HuH-7 (cell line): ENCODE data around the gene SORCS2.

ENCODE experiments used
- DNase-seq: peaks from one replicate; pipeline ENCODE4 v3.0.0; 2011; ENCODE audit warnings: low spot score

SORCS2 gene

DNA sequence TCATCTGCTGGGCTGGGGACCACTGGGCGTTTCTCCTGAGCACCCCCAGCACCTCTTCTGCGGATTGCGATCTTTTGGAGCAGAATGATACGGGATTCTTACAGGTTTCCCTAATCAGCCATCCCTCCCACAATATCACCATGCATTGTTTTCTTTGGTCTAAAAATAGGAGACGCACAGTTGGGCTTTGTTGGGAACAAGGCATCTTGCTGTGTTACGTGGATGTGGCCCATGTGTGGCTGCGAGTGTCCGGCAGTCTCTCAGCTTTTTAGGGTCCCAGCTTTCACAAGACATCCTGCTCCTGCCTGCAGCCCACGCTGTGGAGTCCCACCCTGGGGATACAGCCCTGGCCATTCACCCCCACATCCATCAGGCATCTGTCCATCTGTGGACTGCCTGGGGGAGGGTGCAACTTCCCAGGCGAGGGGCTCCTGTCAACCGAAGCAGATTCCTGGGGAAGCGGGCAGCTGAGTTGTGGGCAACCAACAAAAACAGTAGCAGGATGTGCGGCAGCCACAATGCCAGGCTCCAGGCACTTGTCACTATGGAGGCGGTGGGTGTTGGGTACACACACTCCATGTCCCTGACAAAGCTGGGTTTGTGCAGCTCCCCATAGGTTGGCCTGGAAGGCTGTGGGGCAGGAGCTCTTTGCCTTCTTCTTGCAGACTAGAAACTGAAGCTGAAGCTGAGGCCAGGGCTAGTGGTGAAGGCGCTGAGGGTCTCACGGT is 427.9 kb downstream of the SORCS2 start:
- DNase-seq = no peak

DNA sequence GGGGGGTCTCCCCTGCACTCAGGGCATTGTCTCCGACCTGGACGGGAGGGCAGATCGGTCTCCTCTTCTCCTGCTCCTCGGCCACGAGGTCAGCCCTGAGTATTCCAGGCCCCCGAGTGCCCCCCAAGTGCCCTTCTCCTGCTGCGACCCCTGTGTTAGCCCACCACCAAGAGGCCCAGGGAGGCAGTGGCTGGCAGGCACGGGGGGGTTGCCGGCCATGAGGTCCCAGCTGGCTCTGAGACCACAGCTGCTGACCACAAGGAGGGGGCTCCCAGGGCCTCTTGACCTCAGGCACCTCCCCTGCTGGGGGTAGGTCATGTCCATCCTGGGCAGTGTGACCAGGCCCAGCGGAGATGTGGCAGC is 428.5 kb downstream of the SORCS2 start:
- no peak for DNase-seq

DNA sequence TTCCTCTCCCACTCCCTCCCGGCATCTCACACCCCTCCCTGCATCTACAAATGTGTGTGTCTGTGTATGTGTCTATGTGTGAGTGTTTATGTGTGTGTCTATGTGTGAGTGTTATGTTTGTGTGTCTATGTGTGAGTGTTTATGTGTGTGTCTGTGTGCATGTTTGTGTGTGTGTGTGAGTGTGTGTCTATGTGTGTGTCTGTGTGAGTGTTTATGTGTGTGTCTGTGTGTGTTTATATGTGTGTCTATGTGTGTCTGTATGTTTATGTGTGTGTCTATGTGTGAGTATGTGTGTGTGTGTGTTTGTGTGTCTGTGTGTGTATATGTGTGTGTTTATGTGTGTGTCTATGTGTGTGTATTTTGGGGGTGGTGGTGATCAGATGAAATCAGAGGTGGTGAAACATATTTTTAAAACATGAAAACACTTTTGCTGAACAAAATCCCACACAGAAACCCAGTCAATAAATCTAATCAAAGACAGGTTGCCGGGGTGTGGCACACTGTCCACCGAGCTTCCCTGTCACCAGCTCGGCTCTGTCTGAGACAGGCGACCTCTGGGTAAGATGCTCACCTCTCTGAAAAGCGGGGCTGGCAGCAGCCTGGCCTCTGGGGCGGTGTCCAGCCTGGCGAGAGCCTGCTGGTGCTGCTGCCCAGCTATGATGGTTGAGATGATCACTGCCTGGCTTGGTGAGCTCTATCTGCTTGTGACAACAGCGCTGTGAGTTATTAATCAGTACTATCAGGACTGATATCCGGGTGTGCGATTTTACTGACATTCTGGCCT is 429.1 kb downstream of the SORCS2 start:
- DNase-seq = no peak

DNA sequence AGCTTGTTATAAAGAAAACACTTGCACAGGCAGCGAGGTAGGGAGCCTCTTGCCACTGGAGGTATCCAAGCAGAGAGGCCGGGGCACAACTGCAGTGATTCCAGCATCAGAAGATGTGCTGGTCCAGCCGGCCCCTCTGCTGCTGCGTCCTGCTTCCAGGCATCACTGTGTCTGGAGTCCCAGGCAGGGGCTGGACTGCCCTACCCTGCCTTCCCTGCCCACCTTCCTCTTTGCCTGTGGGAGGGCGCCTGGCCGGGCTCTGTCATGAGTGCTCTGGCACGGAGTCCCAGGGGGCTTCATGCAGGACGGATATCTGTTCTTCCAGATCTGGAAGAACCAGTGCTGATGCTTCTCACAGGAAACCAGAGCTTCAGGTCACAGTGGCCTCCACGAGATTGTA is 430.0 kb downstream of the SORCS2 start:
- DNase-seq = no peak

DNA sequence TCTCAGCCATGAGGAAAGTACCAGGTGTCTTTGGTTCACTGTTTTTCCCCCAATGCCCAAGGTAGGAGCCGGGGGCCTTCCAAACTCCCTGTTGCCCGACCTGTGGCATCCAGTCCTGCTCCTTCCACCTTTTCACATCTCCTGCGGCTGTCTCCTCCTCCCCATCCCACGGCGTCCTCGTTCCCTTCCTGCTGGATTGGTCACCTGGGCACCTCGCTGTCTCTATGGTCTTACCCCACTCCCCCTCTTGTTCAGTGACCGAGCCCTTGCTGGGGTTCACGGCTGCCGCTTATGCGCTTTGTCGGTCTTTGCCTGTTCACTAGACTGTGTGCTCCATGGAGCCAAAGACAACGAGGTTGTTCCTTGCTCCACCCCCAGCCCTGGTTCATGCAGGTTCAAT is 431.1 kb downstream of the SORCS2 start:
- DNase-seq = no peak

DNA sequence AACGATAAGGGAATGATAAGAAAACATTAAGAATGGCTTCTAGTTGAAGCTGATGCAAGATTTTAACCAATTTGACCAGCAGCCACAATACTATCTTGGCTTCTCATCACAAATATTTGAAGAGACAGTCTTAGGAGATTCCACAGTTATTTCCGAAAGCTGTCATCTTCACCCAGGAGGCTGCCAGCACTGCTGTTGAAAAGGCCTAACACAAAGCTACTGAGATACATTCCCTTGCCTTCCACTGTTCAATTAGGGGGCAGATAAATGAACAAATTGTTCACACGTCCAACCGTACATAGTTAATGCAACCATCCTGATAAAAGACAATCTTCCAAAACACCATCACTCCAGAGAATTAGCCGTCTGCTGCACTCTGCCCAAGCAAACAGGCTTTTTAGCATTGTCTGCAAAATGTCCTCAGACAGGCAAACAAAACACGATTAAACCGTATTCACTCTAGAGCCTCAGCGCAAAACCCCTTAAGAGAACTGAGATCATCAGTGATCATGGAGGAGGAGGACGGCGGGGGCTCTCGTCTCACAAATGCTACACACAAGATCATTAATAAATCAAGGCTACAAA is 432.1 kb downstream of the SORCS2 start:
- DNase-seq = no peak

DNA sequence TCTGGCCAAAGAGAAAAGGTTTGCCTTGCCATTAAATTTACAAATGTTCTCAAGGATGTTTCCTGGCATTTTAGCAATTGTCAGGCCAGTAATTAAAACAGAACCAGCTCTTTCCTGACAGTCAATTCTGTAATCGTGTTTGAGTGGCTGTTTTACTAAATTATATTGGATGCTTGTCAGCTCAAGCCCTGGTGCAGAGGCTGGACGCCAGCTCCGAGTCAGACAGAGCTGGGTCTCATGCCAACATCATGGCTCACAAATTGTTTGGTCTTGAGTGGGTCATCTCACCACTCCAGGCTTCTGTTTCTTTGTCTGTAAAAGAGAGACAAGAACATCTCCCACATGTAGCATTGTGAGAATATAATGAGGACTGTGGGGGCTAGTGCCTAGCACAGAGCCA is 432.7 kb downstream of the SORCS2 start:
- no peak for DNase-seq

DNA sequence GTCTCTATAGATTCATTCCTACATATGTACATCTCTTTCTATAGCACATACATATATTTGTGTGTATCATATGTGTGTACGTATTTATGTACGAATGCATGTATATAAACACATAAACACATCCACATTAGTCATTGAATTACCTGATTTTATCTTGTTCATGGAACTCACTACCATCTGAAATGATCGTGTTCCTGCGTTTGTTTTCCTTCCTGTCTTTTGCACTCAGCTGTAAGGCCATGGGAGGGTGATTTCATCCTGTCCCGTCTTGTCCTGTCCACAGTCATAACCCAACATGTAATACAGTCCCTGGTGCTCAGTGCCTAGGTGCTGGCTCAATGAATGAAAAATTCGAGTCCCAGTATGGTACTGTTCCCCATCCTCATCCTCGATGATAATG is 434.2 kb downstream of the SORCS2 start:
- no peak for DNase-seq

DNA sequence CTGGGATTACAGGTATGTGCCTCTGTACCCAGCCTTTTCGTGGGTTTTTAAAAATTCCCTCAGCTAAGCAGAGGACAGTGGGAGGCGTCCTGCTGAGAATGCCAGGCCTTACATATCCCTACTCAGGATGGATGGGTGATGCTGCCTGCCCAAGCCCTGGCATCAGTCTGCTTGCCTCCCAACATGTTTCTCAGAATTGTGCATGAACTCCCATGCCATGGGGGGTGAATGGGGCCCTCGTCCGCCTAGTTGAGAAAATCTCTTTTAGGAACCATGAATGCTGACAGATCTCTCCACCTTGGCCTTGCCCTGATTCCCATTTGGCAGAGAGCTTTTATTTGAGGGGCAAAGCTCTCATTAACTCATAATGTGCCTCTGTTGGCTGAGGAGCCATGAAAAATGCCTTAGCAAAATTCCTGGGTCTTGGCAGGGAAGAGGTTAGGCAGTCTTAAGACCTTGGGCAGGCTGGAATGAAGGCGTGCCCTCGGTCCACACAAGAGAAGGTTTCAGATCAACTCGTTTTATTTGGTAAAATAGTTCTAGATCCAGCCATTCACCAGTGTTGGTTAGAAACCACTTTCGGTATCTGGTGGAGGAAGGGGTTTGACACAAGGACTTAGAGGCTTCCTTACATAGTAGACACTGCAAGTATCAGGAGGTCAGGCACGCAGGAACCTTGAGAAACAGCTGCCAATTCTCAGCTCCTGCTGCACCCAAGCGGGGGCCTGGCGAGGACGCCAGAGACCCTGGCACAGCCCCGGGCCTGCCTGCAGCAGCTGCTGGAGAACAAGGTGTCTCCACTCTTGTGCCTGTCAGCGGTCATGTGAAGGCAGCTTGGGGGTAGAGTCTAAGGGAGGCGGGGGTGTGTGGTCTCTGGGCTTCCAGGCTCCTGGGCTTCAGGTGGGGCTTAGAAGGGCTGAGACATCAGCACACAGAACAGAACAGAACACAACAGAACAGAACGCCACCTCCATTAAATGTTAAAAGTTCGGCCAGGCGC is 435.2 kb downstream of the SORCS2 start:
- DNase-seq = no peak

DNA sequence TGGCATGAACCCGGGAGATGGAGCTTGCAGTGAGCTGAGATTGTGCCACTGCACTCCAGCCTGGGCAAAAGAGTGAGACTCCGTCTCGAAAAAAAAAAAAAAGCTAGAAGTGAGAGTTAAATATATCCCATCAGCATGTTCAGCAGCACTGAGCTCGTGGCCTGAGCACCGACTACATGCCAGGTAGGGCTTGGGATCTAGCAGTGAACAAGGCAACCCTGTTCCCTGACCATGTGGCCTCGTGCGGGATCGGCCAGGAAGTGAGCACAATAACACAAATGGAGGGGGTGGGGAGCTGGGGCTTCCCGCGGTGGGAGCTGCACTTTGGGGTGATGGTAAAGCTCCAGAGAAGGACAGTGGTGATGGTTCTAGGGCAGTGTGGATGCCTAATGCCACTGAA is 436.1 kb downstream of the SORCS2 start:
- DNase-seq = no peak

DNA sequence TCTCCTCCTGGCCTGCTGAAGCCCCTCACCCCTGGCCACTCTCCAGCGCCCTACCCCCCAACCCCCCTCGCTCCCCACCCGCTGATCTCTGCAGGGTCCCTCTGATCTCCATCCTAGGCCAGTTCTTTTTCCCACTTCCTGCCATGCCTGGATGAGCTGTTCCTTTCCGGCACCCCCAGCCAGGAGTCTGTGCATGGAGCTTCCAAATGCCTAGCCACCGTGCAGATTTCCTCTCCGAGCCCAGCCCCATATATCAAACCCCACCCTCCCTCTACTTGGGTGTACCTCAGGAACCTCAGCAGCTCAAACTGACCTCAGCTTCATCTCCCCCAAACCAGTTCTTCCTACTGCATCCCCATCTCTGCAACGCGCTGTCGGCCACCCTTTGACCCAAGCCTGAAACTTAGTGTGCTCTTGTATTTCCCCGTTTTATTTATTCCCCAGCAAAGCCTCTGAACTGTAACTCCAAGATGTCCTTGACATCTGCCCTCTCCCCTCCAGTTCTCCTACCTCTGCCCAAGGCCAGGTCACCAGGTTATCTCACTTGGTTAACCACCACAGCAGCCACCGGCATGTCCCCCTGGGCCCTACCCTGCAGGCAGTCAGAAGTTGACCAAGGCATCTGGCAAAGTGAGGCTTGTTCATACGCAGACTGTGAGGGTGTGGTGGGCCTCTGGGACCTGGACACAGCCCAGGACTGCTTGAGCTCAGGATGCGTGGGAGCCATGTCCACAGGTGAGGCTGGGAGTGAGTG is 437.3 kb downstream of the SORCS2 start:
- DNase-seq = peak; percentile 52

DNA sequence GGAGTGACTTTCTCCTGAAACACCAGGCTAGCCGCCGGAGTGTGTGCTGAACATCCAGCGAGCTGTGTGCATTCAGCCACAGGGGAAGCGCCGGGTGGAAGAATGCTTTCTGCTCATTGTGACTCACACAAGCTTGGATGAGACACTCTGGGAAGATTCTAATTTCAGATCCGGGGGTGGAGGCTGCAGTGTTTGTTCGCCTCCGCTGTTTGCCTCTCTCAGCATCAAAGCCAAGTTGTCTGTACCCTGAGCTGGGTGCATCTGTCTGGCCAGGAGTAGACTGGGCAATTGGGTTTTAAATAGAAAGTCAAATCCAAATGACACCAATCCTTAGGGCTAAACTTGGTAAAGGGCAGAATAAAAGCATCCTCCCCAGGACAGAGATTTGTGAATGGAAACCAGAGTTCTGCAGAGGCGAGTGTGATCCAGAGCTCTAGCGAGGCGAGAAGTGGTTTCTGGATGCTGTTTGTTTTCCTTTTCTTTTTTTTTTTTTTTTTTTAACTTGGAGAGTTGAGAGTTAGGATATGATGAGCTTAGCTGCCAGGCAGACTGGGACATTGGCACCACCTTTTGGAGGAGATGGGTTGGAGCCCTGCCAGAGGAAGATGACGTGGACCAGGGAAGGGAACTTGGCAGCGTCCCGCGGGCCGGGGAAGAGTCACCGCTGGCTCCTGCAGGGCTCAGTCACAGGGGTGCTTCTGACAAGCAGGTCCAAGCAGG is 438.4 kb downstream of the SORCS2 start:
- DNase-seq = no peak

DNA sequence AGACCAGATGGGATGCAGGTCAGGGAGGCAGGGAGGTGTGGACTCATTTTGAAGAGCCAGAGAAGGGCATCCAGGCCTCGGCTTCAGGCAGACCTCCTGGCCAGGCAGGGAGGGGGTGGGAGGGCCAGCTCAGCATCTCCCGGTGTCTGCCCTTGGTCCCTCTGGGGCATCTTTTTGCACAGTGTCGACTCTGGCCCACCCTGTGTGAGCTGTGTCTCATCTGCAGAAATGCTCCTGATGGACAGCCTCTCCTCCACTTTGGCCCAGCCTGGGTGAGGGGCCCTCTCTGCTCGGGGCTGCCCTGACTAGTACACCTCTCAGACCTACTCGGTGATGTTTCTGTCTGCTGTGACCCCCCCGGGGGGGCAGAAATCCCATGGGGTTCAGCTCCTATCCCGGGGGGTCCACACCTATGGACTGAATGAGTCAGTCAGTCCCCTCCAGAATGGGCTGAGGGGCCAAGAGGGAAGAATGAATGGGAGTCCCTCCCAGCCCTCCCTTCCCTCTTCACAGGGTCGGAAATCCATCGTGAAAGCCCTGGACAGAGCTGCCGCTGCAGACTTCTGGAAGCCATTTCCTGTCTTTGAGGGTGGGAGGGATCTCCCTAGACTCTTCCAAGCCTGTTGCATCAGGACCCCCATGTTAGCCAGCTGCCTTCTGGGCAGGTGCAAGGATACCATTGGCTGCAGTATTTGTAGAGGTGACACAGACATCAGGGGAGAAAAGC is 439.1 kb downstream of the SORCS2 start:
- no peak for DNase-seq

DNA sequence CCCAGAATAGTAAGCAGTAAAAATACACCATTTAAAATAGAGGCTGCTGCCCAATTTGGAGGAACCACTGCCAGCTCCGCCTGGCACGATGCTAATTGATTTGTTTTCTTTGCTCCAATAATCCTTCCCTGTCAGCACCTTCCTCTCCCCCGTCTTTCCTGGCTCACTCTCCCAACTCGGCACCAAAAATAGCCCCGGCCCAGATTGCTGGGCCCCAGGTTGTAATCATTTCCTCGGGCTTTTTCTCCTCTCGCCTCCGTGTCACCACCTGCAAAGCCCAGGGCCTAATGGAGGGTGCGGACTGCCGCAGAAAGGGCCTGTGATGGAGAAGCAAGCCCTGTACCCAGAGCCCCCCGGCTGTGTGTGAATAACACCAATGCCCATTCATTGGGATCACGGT is 440.0 kb downstream of the SORCS2 start:
- no peak for DNase-seq

DNA sequence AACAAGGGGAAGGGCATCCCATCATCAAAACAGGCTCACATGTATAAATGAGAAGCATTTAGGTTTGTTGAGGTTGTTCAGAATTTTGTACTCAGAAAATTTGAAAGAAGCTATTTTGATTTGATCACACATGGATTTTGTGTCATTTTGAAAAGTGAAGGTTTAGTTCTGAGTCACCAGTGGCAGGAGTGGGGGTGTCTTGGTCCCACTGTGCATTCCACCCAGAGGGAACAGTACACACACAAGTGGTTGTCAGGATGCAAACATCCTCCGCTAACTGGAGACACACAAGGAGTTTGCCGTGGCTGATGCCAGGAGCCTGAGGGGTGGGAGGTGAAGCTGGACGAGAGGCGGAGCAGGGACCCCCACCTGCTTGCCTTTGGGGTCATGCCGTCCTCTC is 440.6 kb downstream of the SORCS2 start:
- no peak for DNase-seq

DNA sequence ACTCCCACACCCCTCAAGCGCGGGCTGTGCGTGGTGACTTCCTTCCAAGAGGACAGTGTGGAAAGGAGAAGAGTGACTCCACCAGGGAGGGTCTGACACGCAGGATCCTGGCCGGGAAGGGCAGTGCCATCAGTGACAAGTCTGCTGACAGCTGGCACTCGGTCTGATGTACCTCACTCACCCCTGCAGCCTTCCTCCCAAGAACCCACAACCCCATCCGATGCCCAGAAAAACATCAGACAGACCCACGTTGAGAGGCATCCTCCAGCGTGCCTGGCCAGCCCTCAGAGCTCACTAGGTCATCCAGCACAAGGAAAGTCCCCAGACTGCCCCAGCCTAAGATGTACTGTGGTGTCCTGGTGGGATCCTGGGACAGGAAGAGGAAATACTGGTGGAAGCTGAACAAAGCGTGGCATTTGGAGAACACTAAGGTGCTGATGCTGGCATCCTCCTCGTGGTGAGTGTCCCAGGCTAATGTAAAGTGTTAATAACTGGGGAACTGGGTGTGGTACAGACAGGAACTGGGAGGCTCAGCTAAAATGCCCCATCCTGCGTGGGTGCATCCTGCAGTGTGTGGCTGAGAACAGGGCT is 442.4 kb downstream of the SORCS2 start:
- no peak for DNase-seq

DNA sequence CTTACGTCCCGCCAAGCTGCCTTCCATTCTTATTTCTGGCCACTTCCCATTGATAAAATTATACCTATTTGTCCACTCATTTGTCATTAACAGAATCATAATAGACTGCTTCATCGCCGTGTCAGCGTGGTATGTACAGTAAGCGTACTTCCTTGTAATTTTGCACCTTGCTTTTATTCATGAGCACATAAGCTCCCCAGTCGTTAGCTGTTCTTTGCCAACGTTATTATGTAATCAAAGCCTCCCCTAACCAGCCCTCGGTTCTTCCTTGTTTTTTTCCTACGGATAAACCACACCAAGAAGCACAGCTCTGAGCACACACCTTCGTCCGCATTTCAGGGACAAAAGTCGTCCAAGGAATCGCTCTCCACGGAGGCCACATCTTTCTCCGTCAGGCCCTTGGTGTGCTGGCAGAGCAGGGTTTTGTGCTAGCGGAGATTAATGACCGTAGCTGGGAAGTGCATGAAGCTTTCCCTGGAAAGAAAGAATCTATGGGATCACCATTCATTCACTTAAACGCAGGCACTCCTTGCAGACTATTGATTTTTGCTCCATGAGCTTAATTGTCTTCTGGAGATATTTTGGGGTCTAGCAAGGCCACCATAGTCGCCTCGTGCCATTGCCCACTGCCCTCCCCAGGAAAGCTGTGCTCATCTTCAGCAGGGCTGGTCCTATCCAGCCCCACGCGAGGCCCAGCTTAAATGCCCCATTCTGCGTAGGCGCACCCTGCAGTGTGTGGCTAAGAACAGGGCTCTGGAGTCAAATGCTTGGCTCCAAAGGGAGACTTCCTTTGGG is 443.3 kb downstream of the SORCS2 start:
- no peak for DNase-seq

DNA sequence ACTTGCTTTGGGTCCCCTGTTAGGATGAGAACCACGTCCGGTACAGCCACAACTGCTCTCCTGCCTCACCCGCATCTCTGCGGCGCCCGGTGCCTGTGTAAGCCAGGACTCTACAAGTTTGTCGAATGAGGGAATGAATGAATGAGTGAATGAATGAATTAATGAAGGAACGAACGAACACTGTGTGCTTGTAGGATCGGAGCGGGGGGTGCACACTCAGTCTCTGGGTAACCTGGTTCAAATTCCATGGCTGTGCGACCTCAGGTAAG is 443.8 kb downstream of the SORCS2 start:
- no peak for DNase-seq

DNA sequence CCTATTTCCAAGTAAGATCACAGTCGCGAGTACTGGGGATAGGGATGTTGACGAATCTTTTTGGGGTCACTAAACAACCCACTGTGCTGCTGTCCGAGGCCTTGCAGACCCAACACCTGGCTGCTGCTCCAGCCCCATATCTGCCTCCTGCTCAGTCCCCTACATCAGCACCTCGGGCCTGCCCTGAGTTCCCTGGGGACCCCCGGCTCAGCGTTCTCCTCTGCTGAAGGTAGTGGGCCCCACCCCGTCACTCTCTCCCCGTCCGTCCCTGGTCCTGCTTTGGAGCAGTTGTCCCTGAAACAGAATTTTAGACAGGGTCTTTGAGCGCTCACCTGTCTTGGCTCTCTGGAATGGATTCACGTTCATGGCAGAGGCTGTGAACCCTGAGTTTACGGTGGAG is 444.8 kb downstream of the SORCS2 start:
- DNase-seq = no peak
